Rectal smooth muscle tissue (tissue), 1 donor: ENCODE measurements around the gene EPHA1.

Experiments used
- H3K27ac ChIP-seq: one replicate; pipeline ENCODE4 v1.7.0; 2013; ENCODE audit warnings: low read depth, low read length, inconsistent platforms
- H3K27me3 ChIP-seq: one replicate; pipeline ENCODE4 v1.7.0; 2013; ENCODE audit warnings: low read length; ENCODE audit not compliant: control insufficient read depth, insufficient read depth
- H3K36me3 ChIP-seq: one replicate; pipeline ENCODE4 v1.7.0; 2013; ENCODE audit warnings: low read length; ENCODE audit not compliant: control insufficient read depth, insufficient read depth
- H3K4me1 ChIP-seq: one replicate; pipeline ENCODE4 v1.7.0; 2013; ENCODE audit warnings: low read length; ENCODE audit not compliant: control insufficient read depth, insufficient read depth
- H3K4me3 ChIP-seq: one replicate; pipeline ENCODE4 v1.7.0; 2013; ENCODE audit warnings: low read length
- H3K9ac ChIP-seq: one replicate; pipeline ENCODE4 v1.7.0; 2013; ENCODE audit warnings: low read length

The EPHA1 gene

DNA sequence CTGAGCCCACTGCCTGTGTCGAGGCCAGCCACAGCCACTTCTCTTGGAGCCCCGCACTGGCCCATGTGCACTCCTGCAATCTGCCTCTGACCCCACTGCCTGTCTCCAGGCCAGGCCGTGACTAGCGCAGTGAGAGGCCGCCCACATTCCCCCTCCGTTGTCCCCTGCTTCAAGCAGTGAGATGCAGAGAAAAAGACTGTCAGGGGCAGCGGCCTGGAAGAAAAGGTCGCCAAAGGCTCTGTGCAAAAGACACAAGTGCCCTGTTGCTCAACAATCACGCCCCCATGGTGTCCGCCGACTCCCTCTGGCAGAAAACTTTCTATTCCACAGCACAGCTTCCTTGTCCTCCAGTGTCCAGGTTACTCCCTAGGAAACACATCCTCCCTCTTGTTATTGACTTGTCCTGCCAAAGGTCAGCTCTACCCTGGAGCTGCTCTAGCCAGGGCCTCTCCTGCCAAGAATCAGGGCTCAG, 56.1 kb downstream of the EPHA1 start:
- Histone ChIP-seq H3K4me3 (no peak overlapping the region), H3K4me1 (no peaks in the 10 kb centered on the region), H3K27me3 (no peaks in the 10 kb centered on the region), H3K27ac (no peak overlapping the region), H3K9ac (no peak overlapping the region), H3K36me3 (no peaks in the 10 kb centered on the region)

DNA sequence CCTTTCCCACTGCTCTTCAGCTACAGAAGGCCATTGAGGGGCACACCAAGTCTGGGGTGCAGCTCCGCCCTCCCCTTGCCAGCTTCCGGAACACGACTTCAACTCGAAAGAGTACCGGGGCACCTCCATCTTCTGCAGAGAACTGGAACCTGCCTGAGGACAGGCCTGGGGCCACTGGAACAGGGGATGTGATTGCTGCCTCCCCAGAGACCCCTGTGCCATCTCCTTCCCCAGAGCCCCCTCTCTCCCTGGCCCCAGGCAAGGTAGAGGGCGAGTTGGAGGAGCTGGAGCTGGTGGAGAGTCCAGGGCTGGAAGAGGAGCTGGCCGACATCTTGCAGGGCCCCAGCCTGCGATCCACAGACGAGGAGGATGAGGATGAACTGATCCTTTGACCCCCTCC, 57.1 kb downstream of the EPHA1 start:
- Histone ChIP-seq H3K27me3 (no peaks in the 10 kb centered on the region), H3K36me3 (no peaks in the 10 kb centered on the region), H3K4me3 (no peak overlapping the region), H3K4me1 (no peaks in the 10 kb centered on the region), H3K27ac (no peak overlapping the region), H3K9ac (no peak overlapping the region)

DNA sequence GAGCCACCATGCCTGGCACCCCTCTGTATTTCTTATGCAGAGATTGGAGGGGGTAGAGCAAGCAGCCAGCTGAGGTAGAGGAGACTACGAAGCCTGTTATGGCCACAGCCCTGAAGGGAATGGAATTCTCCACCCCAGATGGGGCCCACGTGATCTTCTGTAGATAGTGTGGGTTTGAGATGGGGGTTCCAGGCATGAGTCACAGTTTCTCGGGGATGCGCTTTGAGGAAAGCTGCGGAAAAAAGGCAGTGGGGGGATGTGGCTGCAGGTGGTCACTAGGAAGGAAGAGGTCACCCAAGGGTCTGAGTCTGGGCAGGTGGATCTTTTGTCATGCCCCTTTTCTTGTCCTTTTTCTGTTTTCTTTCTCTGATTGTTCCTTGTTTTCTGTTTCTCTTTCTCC, 57.6 kb downstream of the EPHA1 start:
- Histone ChIP-seq H3K27me3 (no peaks in the 10 kb centered on the region), H3K36me3 (no peaks in the 10 kb centered on the region), H3K27ac (no peak overlapping the region), H3K9ac (no peak overlapping the region), H3K4me1 (no peaks in the 10 kb centered on the region), H3K4me3 (no peak overlapping the region)

DNA sequence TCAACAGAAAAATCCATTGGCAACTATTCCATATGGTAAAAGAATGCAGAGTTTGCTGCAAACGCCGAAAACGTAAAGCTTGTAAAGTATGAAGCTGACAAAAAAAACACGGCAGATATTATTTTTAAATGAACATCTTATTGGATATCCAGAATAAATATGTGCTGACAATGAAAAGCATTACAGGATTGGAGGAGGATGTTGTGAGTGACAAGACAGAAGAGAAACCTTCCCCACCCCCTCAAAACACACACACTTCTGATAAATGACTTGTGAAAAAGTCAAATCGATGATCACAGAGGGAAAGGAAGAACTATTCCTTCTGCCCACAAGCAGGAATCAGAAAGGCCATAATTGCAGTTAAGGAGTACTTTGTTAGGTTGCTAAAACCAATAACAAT, 60.7 kb downstream of the EPHA1 start:
- no peaks in the 10 kb centered on the region for H3K27me3 ChIP-seq
- no peak overlapping the region for H3K27ac ChIP-seq
- H3K36me3 ChIP-seq, result no peaks in the 10 kb centered on the region

DNA sequence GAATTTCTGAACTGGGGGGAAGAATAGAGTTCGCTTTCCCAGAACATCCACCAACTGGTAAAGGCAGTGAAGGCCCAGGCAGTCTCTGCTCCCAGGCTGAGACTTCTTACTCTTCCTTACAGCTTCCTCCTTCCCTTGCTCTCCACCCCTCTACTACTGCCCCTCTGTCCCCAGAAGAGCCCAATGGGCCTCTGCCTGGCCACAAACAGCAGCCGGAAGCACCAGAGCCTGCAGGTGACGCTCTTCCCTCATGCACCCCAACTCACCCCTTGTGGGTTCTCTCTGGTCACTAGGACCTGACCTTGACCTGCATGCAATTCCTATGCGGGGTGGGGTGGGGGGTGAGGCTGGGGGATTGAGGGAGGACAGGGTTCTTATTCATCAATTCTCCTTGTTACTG, 62.6 kb downstream of the EPHA1 start:
- H3K4me1 ChIP-seq, result no peaks in the 10 kb centered on the region
- H3K9ac ChIP-seq, result no peak overlapping the region
- H3K36me3 ChIP-seq, result no peaks in the 10 kb centered on the region
- H3K27me3 ChIP-seq, result no peaks in the 10 kb centered on the region
- H3K4me3 ChIP-seq, result no peak overlapping the region
- no peak overlapping the region for H3K27ac ChIP-seq

More for the DNA sequence above, 60.7 kb downstream of the EPHA1 start:
- Histone ChIP-seq H3K9ac (no peak overlapping the region), H3K4me3 (no peak overlapping the region), H3K4me1 (no peaks in the 10 kb centered on the region)

DNA sequence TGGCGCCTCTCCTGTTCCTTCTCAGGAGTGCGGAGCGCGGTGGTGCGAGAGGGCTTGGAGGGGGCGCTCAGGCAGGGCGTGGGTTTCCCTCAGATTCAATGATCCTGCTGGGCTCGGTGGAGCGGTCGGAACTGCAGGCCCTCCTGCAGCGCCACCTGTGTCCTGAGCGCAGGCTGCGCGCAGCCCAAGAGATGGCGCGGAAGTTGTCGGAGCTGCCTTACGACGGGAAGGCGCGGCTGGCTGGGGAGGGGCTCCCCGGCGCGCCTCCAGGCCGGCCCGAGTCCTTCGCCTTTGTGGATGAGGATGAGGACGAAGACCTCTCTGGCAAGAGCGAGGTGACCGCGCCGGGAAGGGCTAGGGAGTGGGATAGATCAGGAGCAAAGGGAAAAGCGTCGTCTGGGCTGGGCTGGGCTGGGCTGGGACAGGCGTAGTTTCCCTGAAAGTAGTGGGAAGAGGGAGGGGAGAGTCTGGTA, 63.2 kb downstream of the EPHA1 start:
- Histone ChIP-seq H3K9ac (no peak overlapping the region), H3K4me1 (no peaks in the 10 kb centered on the region), H3K36me3 (no peaks in the 10 kb centered on the region), H3K4me3 (peak overlapping the region; percentile 41), H3K27ac (no peak overlapping the region), H3K27me3 (no peaks in the 10 kb centered on the region)

DNA sequence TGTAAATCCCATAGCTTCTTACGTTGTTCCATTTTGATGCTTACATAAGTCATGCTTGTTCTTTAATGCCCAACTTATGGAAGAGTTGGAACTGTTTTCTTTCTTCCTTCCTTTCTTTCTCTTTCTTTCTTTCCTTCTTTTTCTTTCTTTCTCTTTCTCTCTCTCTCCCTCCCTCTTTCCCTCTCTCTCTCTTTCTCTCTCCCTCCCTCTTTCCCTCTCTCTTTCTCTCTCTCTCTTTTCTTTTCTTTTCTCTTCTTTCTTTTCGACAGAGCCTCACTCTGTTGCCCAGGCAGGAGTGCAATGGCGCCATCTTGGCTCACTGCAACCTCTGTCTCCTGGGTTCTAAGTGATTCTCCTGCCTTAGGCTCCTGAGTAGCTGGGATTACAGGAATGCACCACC, 65.1 kb downstream of the EPHA1 start:
- H3K36me3 ChIP-seq, result no peaks in the 10 kb centered on the region
- H3K27ac ChIP-seq, result no peak overlapping the region
- H3K4me3 ChIP-seq, result no peak overlapping the region
- no peak overlapping the region for H3K9ac ChIP-seq
- H3K27me3 ChIP-seq, result no peaks in the 10 kb centered on the region
- no peaks in the 10 kb centered on the region for H3K4me1 ChIP-seq

DNA sequence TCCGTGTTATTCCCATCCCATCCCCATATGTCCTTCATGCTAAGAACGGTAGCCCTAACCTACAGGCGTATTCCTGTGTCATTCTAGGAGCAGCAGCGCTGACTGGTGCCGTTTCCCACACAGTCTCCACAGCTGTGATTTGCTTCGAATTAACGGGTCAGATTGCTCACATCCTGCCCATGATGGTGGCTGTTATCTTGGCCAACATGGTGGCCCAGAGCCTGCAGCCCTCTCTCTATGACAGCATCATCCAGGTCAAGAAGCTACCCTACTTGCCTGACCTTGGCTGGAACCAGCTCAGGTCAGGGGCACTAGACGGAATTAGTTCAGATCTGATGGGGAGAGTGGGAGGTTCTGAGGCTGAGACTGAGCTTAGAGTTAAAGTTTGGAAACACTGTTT, 66.8 kb downstream of the EPHA1 start:
- no peak overlapping the region for H3K4me3 ChIP-seq
- no peaks in the 10 kb centered on the region for H3K4me1 ChIP-seq
- no peak overlapping the region for H3K9ac ChIP-seq
- H3K27ac ChIP-seq, result no peak overlapping the region
- no peaks in the 10 kb centered on the region for H3K36me3 ChIP-seq
- H3K27me3 ChIP-seq, result no peaks in the 10 kb centered on the region
